Measurements from ENCODE around the gene ANP32B.

Gene ANP32B

DNA sequence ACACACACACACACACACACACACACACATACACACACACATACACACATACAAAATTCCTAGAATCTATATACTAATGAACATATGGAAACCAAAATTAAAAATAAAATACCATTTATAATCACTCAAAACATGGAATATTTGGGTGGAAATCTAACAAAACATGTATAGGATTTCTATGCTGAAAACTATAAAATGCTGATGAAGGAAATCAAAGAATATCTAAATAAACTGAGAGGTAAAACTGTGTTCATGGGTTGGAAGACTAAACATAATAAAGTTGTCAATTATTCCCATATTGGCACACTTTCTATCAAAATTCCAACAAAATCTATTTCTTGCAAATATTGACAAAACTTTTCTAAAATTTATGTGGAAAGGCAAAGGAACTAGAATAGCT, 48.0 kb downstream of the ANP32B start:
- no peak for DNase-seq (ENCODE audit: low read depth)

DNA sequence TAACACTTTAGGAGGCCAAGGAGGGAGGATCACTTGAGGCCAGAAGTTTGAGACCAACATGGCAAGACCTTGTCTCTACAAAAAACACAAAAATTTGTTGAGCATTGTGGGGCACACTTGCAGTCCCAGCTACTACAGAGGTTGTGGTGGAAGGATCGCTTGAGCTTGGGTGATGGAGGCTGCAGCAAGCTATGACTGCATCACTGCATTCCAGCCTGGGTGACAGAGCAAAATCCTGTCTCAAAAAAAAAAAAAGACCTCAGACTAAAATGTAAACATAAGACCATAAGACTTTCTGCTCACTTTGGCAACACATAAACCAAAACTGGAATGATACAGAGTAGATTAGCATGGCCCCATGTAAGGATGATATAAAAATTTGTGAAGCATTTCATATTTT, 48.8 kb downstream of the ANP32B start:
- DNase-seq (ENCODE audit: low read depth): no peak

DNA sequence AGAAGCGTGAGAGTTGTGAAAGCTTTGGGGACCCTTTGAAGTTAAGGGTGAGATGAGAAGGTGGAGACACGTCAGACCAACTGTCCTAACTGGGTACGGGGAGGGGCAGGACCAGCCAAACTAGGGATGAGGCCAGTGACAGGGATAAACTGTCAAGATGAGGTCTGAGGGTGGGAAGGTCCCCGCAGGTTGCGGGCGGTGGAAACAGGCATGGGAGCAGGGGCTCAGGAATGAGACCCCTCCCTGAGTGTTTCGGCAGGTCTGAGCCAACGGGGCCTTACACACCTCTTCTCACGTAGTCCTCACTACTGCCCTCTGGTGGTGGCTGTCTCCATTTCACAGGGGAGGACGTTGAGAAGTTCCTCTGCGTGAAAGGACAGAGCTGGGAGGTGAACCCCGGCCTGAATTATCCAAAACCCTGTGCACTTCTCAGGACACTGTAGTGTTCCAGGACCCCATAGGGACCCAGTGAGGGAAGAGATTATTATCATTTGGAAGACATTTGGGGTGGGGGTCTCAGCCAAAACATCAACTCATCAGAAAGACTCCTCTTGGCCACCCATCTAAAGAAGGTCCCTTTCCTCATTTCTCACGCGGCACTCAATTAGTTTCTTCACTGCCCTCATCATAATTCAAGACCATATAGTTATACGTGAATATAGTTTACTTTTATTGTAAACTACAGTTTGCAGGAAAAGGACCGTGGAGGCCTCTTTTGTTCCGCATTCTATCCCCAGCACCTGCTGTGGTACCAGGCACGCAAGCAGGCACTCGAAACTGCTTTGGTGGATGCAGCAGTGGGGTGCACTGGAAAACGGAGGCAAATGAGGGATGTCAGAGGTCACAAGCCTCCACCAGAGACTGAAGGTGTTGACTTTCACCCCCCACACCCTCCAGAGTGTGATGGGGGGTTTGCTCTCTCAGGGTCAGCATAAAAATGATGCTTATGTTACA, 51.7 kb downstream of the ANP32B start:
- peak; percentile 93 for DNase-seq (ENCODE audit: low read depth)

DNA sequence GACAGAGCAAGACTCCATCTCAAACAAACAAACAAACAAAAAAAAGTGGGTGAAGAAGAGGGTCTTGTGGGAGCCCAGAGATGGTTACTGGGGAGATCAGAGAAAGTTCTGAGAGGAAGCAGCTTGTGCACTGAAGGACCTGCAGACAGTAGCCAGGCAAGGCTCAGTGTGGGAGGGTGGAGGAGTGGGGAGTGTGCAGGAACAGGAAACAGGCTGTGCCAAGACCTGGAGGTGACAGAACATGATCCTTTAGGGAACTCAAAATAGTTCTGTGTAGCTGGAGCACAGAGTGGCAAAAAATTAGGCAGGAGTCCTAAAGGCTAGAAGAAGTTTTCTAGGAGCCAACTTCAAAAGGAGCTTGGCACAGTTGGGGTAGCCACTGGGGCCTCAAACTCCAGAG, 54.2 kb downstream of the ANP32B start:
- DNase-seq (ENCODE audit: low read depth): no peak

DNA sequence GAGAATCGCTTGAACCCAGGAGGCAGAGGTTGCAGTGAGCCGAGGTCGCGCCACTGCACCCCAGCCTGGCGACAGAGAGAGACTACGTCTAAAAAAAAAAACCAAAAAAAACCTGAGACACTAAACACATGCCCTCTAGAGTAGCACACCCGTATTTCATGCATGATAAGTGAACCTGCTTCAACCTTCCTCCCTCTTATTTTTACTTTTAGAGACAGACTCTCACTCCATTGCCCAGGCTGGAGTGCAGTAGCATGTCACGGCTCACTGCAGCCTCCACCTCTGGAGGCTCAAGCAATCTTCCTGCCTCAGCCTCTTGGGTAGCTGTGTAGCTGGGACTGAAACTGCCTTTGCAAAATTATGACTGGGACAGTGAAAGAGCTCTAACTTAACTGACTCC, 55.8 kb downstream of the ANP32B start:
- no peak for DNase-seq (ENCODE audit: low read depth)

DNA sequence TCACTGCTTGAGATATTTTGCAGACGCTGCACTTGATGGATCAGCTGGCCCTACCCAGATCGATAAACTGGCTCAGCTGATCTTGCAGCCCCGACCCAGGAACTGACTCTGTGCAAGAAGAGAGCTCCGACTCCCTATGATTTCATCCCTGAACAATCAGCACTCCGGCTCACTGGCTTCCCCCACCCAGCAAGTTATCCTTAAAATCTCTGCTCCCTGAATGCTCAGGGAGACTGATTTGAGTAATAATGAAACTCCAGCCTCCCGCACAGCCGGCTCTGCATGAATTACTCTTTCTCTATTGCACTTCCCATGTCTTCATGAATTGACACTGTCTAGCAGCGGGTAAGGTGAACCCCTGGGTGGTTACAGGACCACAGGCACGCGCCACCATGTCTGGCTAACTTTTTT, 56.5 kb downstream of the ANP32B start:
- DNase-seq (ENCODE audit: low read depth): no peak

- DNase-seq (ENCODE audit: low read depth): no peak
These were observed 57.1 kb downstream of the ANP32B start for GRCh38 chr9:98040212-98040611.

DNA sequence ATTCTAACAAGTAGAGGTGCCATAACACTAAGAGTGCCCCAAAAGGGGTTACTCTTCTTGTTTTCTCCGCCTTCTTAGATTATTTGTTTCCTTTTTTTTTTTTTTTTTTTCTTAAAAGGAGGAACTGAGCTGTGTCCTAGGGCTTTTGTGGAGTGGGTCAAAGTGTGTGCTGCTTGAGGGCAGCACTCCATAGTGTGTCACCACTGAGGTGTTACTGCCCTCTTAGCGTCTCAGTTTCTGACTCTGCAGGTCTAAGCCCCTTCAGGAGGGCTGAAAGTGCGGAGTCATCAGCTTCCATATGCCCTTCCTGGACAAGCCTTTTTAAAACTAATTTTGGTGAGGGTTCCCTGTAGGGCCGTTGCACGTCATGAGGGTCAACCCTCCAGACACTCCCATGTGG, 60.8 kb downstream of the ANP32B start:
- DNase-seq (ENCODE audit: low read depth): no peak

GRCh38 chr9:98045234-98046179, 62.4 kb downstream of the ANP32B start:
- DNase-seq (ENCODE audit: low read depth): no peak

DNA sequence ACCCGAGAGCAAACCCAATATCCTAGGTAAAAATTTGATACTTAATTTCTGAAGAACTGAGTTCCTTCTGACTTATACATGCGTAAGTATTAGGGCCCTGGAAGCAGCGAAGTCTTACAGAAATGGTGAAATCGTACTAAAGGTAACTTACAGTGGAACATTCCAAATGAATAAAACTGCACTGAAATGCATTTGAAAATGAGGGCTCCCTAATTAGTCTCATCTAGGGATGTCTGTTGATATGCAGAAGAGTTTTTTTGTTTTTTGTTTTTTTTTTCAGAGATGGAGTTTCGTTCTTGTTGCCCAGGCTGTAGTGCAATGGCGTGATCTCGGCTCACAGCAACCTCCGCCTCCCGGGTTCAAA, 63.0 kb downstream of the ANP32B start:
- no peak for DNase-seq (ENCODE audit: low read depth)

- DNase-seq (ENCODE audit: low read depth): no peak
These were observed 63.9 kb downstream of the ANP32B start for GRCh38 chr9:98047002-98047401.

DNA sequence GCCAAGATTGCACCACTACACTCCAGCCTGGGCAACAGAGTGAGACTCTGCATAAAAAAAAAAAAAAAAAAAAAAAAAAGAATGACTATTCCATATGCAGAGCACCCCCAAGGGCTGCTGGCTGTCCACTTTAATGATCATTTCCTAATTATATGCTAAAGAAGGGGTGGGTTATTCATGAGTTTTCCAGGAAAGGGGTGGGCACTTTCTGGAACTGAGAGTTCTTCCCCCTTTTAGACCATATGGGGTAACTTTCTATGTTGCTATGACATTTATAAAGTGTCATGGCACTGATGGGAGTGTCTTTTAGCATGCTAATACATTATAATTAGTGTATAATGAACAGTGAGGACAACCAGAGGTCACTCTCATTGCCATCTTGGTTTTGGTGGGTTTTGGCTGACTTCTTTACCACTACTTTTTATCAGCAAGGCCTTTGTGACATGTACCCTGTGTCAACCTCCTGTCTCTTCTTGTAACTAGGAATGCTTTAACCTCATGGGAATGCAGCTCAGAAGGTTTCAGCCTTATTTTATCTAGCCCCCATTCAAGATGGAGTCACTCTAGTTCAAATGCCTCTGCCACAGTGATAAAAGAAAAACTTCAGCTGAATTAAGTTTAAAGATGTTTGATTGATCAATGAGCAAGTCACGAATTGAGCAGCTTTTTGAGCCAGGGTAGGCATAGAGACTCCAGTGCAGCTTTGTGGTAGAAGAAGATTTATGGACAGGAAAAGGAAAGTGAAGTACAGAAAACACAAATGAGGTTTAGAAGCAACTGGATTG, 66.3 kb downstream of the ANP32B start:
- DNase-seq (ENCODE audit: low read depth): no peak

GRCh38 chr9:98050351-98050750, 67.2 kb downstream of the ANP32B start:
- no peak for DNase-seq (ENCODE audit: low read depth)

DNA sequence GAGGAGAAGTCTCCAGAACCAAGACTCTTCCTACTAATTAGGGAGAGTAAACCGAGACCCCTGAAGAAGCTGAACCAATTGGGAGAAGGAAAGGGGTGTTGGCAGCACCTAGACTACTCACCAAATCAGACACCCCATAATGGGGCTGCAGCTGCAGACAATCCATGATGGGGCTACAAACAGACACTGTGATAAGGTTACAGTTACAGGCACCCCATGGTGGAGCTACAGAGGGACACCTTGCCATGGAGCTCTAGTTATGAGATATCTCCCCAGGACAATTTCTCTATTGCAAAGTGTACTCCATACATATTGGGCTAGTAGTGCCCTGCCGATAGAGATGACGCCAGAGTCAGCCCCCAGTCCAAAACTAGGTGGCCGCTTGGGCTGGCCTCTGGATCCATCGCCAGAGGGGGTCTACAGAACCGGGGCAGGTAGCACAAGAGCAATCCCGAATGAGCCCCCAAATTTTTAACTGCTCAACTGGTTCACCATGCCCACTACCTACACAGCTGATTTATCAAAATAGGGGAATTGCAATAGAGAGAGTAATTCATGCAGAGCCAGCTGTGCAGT, 71.3 kb downstream of the ANP32B start:
- no peak for DNase-seq (ENCODE audit: low read depth)

GRCh38 chr9:98056269-98057137, 73.4 kb downstream of the ANP32B start, which contains the start of gene NANS:
Gene NANS, plus strand, starts transcription at chr9:98056732. Its CDS starts 77 bp downstream, at chr9:98056809.
- peak; percentile 74 for DNase-seq (ENCODE audit: low read depth)

- no peak for DNase-seq (ENCODE audit: low read depth)
These were observed 74.1 kb downstream of the ANP32B start for GRCh38 chr9:98057138-98057799.

- no peak for DNase-seq (ENCODE audit: low read depth)
These were observed 79.0 kb downstream of the ANP32B start for GRCh38 chr9:98062161-98062560.

DNA sequence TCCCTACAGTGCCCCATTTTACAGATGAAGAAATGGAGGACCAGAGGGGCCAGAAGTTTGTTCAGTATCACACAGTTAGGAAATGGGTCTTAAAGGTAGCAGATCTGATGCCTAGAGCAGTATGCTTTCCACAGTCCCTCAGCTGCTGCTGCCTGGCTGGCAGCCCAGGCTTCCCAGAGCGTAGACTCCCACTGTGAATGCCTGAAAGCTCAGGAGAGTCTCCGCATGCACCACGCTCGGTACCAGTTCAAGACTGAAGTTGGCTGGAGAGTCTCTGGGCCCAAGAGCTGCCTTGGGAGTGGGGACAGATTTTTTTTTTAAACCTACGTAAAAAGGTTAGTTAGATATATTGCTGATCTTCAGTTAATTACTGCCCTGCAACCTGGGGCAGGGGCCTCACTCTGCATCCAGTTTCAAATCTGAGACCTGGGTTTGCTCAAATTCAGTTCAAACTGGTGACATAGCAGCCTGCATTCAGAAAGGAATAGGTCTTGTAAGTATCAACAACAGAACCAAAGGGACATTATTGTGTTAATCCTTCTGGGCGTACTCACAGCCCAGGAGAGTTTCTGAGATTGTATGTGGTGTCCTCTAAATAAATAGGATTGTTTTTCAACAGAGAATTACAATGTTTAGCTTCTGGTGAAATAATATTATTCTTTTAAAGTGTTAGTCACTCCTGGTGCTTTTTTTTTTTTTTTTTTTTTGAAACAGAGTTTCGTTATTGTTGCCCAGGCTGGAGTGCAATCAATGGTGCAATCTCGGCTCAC, 81.7 kb downstream of the ANP32B start:
- no peak for DNase-seq (ENCODE audit: low read depth)
